Psoas muscle (tissue), 8 donors: ENCODE results near the gene RASGEF1C. TPM values are rescaled to one million over a fixed set of nuclear protein-coding genes. Genes with fewer than 3 reads are reported as not detected.

Experiments
- ATAC-seq, 4 donors: fragments of 200-7000 bp; cut with Tn5 transposase; one replicate each; pipeline ENCODE4 v1.9.1; 2020; ENCODE audit warnings: moderate library complexity in 3 of 4, mild to moderate bottlenecking in 2 of 4
- DNase-seq, 2 donors: peaks; one replicate each; pipeline ENCODE4 v3.0.0-alpha.2; 2020
- H3K27ac ChIP-seq: fragments of 200-600 bp; one replicate; pipeline ENCODE4 v1.8.0; 2022
- H3K27me3 ChIP-seq, 3 donors: fragments of 200-600 bp in 1 of 3; one replicate each; pipeline versions ENCODE4 v1.6.1 to v1.8.0; 2013 to 2022; ENCODE audit warnings: low read length in 2 of 3, mild to moderate bottlenecking in 2 of 3, moderate library complexity in 1 of 3; ENCODE audit not compliant: insufficient read depth in 3 of 3
- H3K36me3 ChIP-seq, 2 donors: fragments of 200-600 bp in 1 of 2; one replicate each; pipeline versions ENCODE4 v1.6.1 to v1.8.0; 2013 to 2022; ENCODE audit warnings: low read depth in 1 of 2, mild to moderate bottlenecking in 1 of 2, moderate library complexity in 1 of 2; ENCODE audit not compliant: insufficient read depth in 1 of 2
- H3K4me1 ChIP-seq: fragments of 200-600 bp; one replicate; pipeline ENCODE4 v1.8.0; 2022
- H3K4me3 ChIP-seq: fragments of 200-600 bp; one replicate; pipeline ENCODE4 v1.8.0; 2022; ENCODE audit warnings: mild to moderate bottlenecking
- H3K9me3 ChIP-seq: fragments of 200-600 bp; one replicate; pipeline ENCODE4 v1.8.0; 2022
- CTCF ChIP-seq: fragments of 200-600 bp; IDR thresholded peaks from one replicate; pipeline ENCODE4 v1.8.0; 2022; ENCODE audit warnings: antibody characterized with exemption
- WGBS, 3 donors: extraction: QIAGEN DNeasy Blood & Tissue Kit; methylation state at CpG; one replicate each; pipeline versions ENCODE4 v1.1.6 to v1.1.7; 2013; 5-methylcytosine and 5-hydroxymethylcytosine counted together
- intact Hi-C, 2 donors: fragments of 100-400 bp; cut with DNase I; formaldehyde crosslinking; loops; one replicate each; pipeline versions ENCODE4 v1.11.0 to v1.14.2; 2022
- polyA plus RNA-seq, 3 donors: library from polyadenylated mRNA; stranded (reverse); fragments of 200-250 nt; gene quantifications; one replicate each; pipeline ENCODE4 v1.2.3, GENCODE V29; 2013
- total RNA-seq, 4 donors: library from RNA; stranded (reverse); fragmentation: NEBNext Ultra II Directional in 2 of 4; extraction: Animal tissue kit (Norgen Biotek cat#: 25700) in 2 of 4; gene quantifications; one replicate each; pipeline versions ENCODE4 v1.2.1 to v1.2.4, GENCODE V29; 2021 to 2023
- donor health status: healthy with polysubstance abuse.
- donor health status: DM: no; HTN: no; CAD: no; lungs with moderate emphysema.
- donor health status: Bipolar disorder and iron deficiency.
- donor health status: healthy.
- donor health status: DM: yes; HTN: yes; CAD: no.
- donor health status: DM: no; HTN: no; CAD: no.
- donor health status: DM: no; HTN: no; CAD: no.
- donor health status: DM: yes; HTN: yes; CAD: no.

Gene RASGEF1C
- total and polyA plus RNA-seq, 7 donors, result 0.03 to 0.05 (median 0.04) TPM; not detected in 4

GRCh38 chr5:180174587-180174972 is 34.4 kb downstream of the RASGEF1C start:
- no peaks in the 10 kb centered on the region for H3K9me3 ChIP-seq
- H3K27ac ChIP-seq, result no peak overlapping the region
- H3K4me1 ChIP-seq, result no peaks in the 10 kb centered on the region
- TF ChIP-seq CTCF, result no peak
- ATAC-seq (no peak), DNase-seq (no peak)
- H3K36me3 ChIP-seq, result no peaks in the 10 kb centered on the region
- H3K4me3 ChIP-seq, result no peak overlapping the region
- intact Hi-C loops, result no loop called here
- 88 to 91% (median 88%) methylated on average over 12 of the region's 12 CpGs for WGBS, 3 donors
- peaks cover 0 to 4% (median 3%) of the 10 kb centered on the region in 3 donors for H3K27me3 ChIP-seq

- no peak for TF ChIP-seq CTCF
- Histone ChIP-seq H3K9me3 (no peaks in the 10 kb centered on the region), H3K36me3 (no peaks in the 10 kb centered on the region), H3K27ac (no peak overlapping the region), H3K27me3 (peaks cover 0 to 4% (median 3%) of the 10 kb centered on the region in 3 donors), H3K4me3 (no peak overlapping the region), H3K4me1 (no peaks in the 10 kb centered on the region)
- 80 to 86% (median 83%) methylated on average over 26 to 27 of the region's 27 CpGs for WGBS, 3 donors
- ATAC-seq, result no peak
- intact Hi-C loops, result no loop called here
- no peak for DNase-seq
Observed at GRCh38 chr5:180173875-180174586, 35.0 kb downstream of the RASGEF1C start.

GRCh38 chr5:180173198-180173544 is 35.8 kb downstream of the RASGEF1C start:
- no peak for ATAC-seq
- DNase-seq, result no peak
- H3K4me1 ChIP-seq, result no peaks in the 10 kb centered on the region
- no peaks in the 10 kb centered on the region for H3K9me3 ChIP-seq
- H3K27me3 ChIP-seq, result peaks cover 0 to 4% (median 3%) of the 10 kb centered on the region in 3 donors
- H3K27ac ChIP-seq, result no peak overlapping the region
- intact Hi-C loops, result no loop called here
- H3K4me3 ChIP-seq, result no peak overlapping the region
- H3K36me3 ChIP-seq, result no peaks in the 10 kb centered on the region
- TF ChIP-seq CTCF, result no peak
- 71 to 79% (median 77%) methylated on average over 4 of the region's 4 CpGs for WGBS, 3 donors

- Histone ChIP-seq H3K27me3 (peaks cover 0 to 4% (median 3%) of the 10 kb centered on the region in 3 donors), H3K27ac (no peak overlapping the region), H3K4me3 (no peak overlapping the region), H3K4me1 (no peaks in the 10 kb centered on the region), H3K36me3 (no peaks in the 10 kb centered on the region), H3K9me3 (no peaks in the 10 kb centered on the region)
- no peak for TF ChIP-seq CTCF
- DNase-seq (no peak), ATAC-seq (no peak)
- WGBS, 3 donors, result 51 to 72% (median 57%) methylated on average over 8 to 11 of the region's 11 CpGs
- intact Hi-C loops, result no loop called here
Observed at GRCh38 chr5:180172447-180173197, 36.4 kb downstream of the RASGEF1C start.
